ENCODE measurements around the gene TBC1D14. TPM values are rescaled to one million over a fixed set of nuclear protein-coding genes. Genes with fewer than 3 reads are reported as not detected.

TBC1D14 gene
- total RNA-seq, 2 experiments from 2014 or later = 46.9 to 47.4 TPM

DNA sequence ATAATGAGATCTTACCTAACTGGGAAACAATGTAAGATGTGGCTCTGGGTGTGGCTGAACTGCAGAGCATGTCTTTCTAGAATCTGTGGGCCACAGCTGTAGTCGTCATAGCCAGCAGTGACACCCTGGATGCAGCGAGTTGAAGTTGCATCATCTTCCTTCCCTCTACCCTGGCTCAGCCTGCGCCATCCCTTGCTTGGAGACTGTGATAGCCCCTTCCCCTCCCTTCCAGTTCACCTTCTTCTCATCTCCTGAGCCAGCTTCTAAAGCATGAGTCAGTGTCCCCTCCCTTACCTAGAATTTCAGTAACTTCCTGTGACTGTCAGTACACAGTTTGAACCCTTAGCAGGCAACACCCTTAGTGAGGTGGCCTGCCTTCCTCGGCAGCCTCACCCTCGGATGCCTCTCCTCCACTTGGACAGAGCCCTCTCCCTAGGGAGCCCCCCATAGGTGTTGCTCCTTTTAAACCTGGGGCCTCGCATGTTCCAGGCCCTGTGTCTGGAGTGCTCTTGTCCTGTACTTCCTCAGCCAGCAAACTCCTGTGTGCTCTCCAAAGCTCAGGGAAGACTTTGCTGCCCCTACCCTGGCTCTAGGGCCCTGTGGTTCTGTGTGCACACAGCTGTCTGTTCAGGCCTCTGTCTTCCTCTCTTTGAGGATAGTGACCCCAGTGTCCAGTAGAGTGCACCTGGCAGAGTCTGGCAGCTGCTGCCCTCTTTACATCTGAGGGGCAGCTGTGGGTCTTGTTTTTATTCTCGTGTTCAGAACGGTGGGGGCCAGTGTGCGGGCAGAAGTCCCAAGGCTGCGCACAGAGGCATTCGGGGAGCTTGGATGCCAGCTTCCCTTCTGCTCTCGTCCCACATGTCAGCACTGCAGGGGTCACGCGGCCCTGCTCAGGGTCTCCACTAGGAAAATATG lies 89.8 kb downstream of the TBC1D14 start:
- ChIA-PET CTCF (no interaction called here), POLR2A (no interaction called here)

DNA sequence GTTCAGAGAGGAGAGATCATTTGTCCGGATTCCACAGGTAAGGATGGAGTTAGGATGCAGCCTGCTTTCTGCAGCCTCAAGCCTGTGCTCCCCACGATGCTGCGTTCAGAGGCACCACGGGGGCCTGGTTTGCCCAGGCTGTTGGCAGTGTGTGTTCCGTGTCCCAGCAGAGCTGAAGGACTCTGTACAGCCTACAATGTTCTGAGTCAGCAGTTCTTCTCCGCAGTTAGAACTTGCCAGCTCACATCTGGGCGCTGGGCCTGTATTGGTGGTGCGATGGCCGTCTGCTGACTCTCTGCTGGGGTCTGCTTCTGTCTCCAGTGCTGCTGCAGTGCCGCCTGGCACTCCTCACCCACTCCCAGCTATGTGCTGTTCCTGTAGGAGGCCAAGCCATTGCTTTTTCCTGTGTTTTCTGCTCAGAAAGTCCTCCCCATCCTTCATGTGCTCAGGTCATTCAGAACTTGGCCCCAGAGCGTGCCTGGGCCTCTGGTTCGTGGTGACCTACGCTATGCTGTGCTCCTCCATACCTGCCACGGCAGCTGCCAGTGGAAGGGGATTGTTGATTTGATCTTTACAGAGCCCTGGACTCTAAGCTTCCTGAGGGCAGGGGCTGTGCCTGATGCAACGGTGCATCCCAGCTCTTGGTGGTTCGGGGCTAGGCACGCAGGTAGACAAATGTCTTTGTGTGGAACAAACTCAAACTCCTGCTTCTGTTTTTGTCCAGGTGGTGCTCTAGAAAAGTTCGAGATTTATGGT lies 91.0 kb downstream of the TBC1D14 start:
- POLR2A ChIA-PET = no interaction called here

DNA sequence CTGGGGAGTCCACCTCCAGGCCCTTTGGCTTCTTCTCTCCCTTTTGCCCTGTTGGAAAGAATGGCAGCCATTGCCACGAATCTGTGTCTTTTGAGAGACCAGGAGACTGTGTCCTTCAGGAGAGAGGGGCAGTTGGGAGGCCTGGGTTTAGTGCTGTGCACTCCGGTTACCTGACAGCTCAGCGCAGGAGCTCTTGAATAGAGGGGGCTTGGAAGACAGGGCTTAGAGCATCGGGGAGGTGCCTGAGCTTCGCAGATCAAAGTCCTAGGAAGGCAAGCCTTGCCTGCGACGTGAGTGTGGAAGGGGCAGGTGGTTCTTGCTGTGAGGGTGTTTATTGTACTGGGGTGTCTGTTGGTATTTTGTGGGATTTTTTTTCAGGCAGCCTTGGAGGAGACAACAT lies 91.6 kb downstream of the TBC1D14 start:
- POLR2A ChIA-PET = no interaction called here
- CTCF ChIA-PET = interaction anchor here (1.1 kb wide), 1 partner anchor 127 kb away, joined by 3 read pairs; no protein-coding TSS in a partner anchor

More for the DNA sequence above, 91.0 kb downstream of the TBC1D14 start:
- CTCF ChIA-PET = interaction anchor here (1.1 kb wide), 1 partner anchor 127 kb away, joined by 3 read pairs; no protein-coding TSS in a partner anchor

DNA sequence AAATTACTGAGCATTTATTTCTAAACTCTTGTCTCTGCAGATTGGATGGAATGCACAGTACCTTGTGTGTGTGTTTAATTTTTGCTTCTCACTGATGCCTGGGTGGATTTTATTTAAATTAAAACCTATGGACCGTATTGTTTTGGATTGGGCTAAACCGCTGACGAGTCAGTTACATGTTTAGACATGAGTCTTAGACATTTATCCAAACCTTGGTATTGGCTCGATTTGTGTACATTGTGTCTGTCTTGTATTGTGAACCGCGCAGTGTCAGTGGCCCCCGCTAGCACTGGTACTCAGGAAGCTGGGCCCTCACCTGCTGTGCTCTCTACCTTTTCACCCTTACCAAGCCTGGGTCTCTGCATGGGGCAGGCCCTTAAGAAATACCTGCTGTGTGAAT lies 92.7 kb downstream of the TBC1D14 start:
- ChIA-PET CTCF (no interaction called here), POLR2A (no interaction called here)

DNA sequence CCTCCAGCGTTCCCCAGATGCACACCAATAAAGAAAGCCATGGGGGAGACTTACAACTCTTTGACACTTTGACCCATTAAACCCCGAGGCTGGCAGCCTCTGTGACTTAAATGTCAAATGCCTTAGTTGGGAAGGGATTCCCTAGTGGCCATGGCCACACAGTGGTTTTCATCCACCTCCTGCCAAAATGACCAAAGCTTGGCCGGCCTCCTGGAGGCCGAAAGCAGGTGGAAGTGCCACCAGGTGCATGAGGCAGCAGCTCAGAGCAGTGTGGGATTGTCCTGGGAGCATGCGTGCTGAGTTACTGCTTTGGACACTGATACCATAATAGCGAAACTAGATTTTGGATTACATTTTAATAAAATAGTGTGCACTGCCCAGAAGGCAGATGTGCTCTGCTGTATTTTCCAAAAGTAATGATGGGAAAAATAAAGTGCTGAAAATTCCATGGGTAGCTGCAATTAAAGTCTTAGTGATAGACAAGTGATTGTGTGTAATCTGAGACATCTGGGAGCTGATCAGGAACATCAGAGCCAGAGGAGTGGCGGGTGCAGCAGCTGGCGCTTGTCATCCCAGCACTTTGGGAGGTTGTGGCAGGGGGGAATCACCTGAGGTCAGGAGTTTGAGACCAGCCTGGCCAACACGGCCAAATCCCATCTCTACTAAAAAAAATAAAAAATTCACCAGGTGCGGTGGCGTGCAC lies 93.7 kb downstream of the TBC1D14 start:
- CTCF ChIA-PET = no interaction called here
- POLR2A ChIA-PET = no interaction called here

GRCh38 chr4:7003879-7004240 lies 94.2 kb downstream of the TBC1D14 start:
- CTCF ChIA-PET = no interaction called here

GRCh38 chr4:7004331-7004730 lies 94.7 kb downstream of the TBC1D14 start:
- POLR2A ChIA-PET = no interaction called here
- CTCF ChIA-PET = no interaction called here

More at GRCh38 chr4:7003879-7004240, 94.2 kb downstream of the TBC1D14 start:
- POLR2A ChIA-PET = no interaction called here

GRCh38 chr4:7005571-7005970 lies 95.9 kb downstream of the TBC1D14 start:
- ChIA-PET POLR2A (no interaction called here), CTCF (no interaction called here)

DNA sequence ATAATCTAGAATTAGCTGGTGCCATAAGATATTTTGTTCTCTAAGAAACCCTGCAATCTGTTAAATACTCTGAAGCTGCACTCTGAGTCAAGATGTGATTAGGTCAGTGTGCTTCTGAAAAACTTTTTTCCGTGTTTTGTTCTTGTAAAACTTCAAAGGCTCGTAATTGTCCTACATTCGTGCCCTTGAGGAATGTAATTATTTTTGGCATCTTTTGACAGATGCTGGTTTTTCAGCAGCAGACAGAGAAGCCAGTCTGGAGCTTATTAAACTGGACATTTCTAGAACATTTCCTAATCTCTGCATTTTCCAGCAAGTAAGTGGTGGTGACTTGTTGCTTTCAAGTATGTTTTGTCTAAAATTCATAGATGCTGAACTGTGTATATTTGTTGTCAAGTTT lies 96.8 kb downstream of the TBC1D14 start:
- POLR2A ChIA-PET = no interaction called here
- CTCF ChIA-PET = no interaction called here

DNA sequence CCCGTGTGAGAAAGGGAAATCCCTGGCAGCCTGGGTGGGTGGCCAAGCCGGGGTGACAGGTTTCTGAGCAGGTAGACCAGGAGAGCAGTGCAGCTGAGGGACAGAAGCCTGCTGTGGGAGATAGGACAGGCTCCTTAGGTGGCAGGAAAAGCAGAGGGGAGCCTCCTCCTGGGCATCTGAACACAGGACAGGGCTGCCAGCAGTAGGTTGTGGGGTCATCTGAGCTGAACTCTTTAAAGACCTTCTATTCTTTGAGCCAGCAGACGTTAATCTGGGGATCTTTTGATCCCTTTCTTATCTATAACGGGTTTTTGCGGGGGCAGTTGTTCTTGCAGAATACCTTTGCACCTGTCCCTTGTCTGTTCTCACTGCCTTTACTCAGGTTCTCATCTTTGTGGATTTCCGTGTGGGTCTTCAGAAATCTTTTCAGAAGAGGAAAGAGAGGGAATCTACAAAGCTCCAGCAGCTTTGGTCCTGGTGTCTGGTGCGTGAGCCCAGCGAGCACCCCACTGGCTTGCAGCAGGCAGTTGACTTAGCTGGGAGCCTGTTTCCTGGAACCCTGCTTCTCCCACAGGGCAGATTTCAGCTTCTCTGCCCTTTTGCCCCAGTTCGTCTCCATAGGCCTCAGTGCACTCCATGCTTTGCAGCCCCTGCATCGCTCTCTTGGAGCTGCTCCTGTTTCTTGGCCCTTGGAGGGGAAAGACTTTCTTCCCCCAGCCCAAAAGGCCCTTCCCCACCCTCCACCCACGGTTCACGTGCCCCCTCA lies 97.7 kb downstream of the TBC1D14 start:
- POLR2A ChIA-PET = interaction anchor here (0.7 kb wide), 1 partner anchor 37 kb away, joined by 3 read pairs; no protein-coding TSS in a partner anchor

GRCh38 chr4:7007944-7008343 lies 98.3 kb downstream of the TBC1D14 start:
- ChIA-PET CTCF (interaction anchor here (1.6 kb wide), 1 partner anchor 17 kb away, joined by 4 read pairs; no protein-coding TSS in a partner anchor), POLR2A (interaction anchor here (0.7 kb wide), 1 partner anchor 36 kb away, joined by 3 read pairs; no protein-coding TSS in a partner anchor)

More for the DNA sequence above, 97.7 kb downstream of the TBC1D14 start:
- CTCF ChIA-PET = interaction anchor here (1.6 kb wide), 1 partner anchor 17 kb away, joined by 4 read pairs; no protein-coding TSS in a partner anchor

DNA sequence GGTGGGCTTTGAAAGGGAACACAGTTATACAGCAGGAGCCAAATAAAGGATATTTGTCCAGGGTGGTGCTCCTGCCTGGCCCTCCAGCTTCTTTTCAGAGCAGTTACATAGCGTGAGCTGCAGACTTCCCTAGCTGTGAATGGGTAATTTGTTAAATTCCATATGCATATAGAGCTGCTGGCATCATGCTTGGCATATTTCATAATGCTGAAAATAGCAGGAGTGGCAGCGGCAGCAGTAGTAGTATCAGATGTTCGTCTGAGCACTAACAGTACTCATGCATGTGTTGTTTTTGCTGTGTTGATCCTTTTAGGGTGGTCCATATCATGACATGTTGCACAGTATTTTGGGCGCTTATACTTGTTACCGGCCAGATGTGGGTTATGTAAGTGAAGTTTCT lies 99.9 kb downstream of the TBC1D14 start:
- ChIA-PET POLR2A (no interaction called here), CTCF (interaction anchor here (1.2 kb wide), 1 partner anchor 11 kb away, joined by 4 read pairs; no protein-coding TSS in a partner anchor)

- ChIA-PET POLR2A (no interaction called here), CTCF (interaction anchor here (0.6 to 0.8 kb wide), 2 partner anchors 26 to 330 kb away, joined by 3 read pairs; no protein-coding TSS in a partner anchor)
These were observed 103.5 kb downstream of the TBC1D14 start for GRCh38 chr4:7013175-7013574.

GRCh38 chr4:7014815-7015214 lies 105.2 kb downstream of the TBC1D14 start:
- ChIA-PET POLR2A (no interaction called here), CTCF (interaction anchor here (0.5 to 0.9 kb wide), 2 partner anchors 24 to 68 kb away, joined by 3 read pairs; no protein-coding TSS in a partner anchor)

GRCh38 chr4:7015383-7016035 lies 105.9 kb downstream of the TBC1D14 start:
- ChIA-PET POLR2A (no interaction called here), CTCF (interaction anchor here (0.5 to 0.9 kb wide), 2 partner anchors 23 to 67 kb away, joined by 3 read pairs; no protein-coding TSS in a partner anchor)

DNA sequence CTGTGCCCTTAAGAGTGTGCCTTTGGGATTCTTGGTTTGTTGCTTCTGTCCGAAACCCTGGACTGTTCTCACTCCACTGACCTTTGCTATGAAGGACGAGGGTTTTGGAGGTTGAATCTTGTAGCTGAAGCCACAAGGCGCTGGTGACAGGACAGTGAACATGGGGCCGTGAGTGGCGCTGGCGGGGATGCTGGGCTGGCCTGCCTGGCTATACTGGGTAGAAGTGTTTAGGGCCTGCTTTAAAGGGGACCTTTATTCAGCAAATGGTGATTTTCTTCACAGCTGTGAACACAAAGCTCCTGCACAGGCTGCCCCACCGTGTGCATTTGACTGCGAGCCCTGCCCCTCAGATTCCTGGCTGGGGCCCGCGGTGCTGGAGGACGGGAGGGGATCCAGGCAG lies 106.5 kb downstream of the TBC1D14 start:
- POLR2A ChIA-PET = no interaction called here

DNA sequence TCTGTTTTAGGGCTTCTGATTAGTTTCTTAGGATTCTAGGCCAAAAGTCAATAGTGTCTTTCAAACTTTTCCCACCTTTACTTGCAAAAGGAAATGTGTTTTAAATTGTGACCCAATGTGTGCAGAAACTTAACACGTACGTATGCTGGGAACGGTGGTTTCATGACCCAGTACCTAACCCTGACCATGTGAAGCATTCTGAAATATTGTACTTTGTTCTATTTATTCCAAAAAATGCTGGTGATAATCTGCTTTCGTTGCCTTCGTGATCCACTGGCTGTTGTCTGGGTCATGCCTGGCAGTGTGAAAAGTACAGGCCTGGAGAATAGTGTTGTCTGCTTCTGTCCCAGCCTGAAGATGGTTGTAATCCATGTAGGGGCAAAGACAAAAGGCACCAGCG lies 106.9 kb downstream of the TBC1D14 start:
- CTCF ChIA-PET = no interaction called here
- POLR2A ChIA-PET = no interaction called here

More for the DNA sequence above, 106.5 kb downstream of the TBC1D14 start:
- CTCF ChIA-PET = no interaction called here

DNA sequence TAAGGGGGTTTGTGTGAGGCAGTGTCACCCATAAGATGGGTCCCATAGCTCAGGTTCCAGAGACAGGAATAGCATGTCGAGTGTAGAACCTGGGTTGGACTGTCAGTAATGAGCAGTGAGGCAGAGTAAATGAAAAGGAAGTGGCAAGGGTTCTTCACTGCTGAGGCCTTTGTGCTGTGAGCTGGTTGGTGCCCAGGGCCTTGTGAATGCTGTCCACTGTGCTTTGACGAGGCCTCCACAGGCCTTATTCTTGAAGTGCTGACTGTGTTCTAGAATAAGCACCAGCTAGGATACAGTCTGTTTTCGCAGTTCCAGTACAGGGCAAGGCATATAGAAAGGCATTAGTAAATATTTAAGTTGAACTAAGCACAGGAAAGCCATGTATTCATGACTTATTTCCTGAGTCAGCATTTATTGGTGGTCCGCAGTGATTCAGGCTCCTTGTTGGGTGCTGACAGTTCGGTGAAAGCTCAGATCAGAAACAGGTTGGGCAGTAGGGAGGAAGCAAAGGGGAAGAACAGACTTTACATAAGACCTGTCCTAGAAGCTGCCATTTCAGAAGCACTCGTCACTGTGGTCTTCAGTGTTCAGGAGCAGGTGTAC lies 107.9 kb downstream of the TBC1D14 start:
- POLR2A ChIA-PET = no interaction called here
- CTCF ChIA-PET = interaction anchor here (0.6 kb wide), 1 partner anchor 240 kb away, joined by 3 read pairs; no protein-coding TSS in a partner anchor

All from activated CD8-positive, alpha-beta memory T cell treated with anti-CD3 and anti-CD28 coated beads for 36 hours (primary cell).